ENCODE data around the gene SLC5A6. TPM values are rescaled to one million over a fixed set of nuclear protein-coding genes. Genes with fewer than 3 reads are reported as not detected.

SLC5A6 gene
- polyA plus RNA-seq, 1 donor (not counting 4 experiments of a cell fraction or from before 2014, with no cell fraction given), result 60.4 TPM

DNA sequence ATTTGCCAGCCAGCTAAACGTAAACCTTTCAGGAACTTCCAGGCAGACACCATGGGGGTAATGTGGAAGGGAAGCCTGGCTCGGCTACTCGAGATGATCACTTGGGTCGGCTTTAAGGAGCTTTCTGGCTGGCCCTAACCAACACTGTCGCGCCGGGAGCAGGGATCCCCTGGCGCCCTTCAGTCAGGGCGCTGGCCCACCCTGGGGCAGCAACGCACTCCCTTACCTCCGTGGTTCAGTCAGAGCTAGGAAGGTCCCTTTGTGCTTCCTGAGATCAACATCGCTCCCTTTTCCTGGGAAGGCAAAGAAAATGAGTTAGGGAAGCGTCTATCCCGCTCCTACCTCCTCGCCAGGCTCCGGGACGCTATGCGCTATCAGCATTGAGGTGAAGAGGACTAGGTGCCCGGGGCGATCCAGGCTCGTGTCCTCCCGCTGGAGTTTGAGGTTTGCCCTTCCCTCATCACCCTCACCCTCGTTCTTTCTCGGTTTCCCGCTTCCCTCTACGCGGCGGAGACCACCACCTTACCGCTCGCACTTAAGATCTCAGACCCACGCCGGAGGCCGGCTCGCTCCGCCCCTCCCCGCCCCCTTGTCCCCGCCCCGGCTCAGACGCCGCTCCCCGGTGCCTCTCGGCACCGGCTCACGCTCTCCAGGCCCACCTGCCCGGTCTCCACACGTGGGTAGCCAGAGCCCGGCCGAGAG is 676 bp downstream of the SLC5A6 start:
- Histone ChIP-seq H3K4me3 (ENCODE audit: control insufficient read depth in 2 of 3, extremely low read depth in 1 of 3, insufficient read depth in 2 of 3, low read depth in 1 of 3, low read length in 3 of 3) (peak overlapping the region; percentile 60 to 88 (median 63)), H3K27me3 (ENCODE audit: control insufficient read depth, extremely low read depth, insufficient read depth, low read length) (no peaks in the 10 kb centered on the region), H3K79me2 (ENCODE audit: control insufficient read depth, insufficient read depth, low read length) (peaks cover 7% of the 10 kb centered on the region), H3K4me1 (ENCODE audit: control insufficient read depth, extremely low read depth, insufficient read depth, low read length) (peaks cover 17% of the 10 kb centered on the region), H4K20me1 (ENCODE audit: control insufficient read depth, extremely low read depth, insufficient read depth, low read length) (no peaks in the 10 kb centered on the region), H2AFZ (ENCODE audit: control insufficient read depth, low read length) (peak overlapping the region; percentile 95), H3K27ac (ENCODE audit: control insufficient read depth, insufficient read depth, low read length) (peak overlapping the region; percentile 98), H3K9ac (ENCODE audit: control insufficient read depth, extremely low read depth, insufficient read depth, low read length) (peak overlapping the region; percentile 100), H3K9me3 (ENCODE audit: control insufficient read depth, low read depth, low read length) (no peaks in the 10 kb centered on the region), H3K4me2 (ENCODE audit: control insufficient read depth, extremely low read depth, insufficient read depth, low read depth, low read length) (peak overlapping the region; percentile 90), H3K36me3 (ENCODE audit: control insufficient read depth in 2 of 2, extremely low read depth in 1 of 2, insufficient read depth in 2 of 2, low read length in 2 of 2) (peaks cover 15 to 31% of the 10 kb centered on the region in 2 experiments), H3K9me1 (ENCODE audit: control insufficient read depth, extremely low read depth, insufficient read depth, low read length) (no peaks in the 10 kb centered on the region)
- no peak for FAIRE-seq
- no peak for TF ChIP-seq EZH2 (IDR thresholded peaks at IDR 0.05; ENCODE audit: low read length)
- TF ChIP-seq, protein P1, sequence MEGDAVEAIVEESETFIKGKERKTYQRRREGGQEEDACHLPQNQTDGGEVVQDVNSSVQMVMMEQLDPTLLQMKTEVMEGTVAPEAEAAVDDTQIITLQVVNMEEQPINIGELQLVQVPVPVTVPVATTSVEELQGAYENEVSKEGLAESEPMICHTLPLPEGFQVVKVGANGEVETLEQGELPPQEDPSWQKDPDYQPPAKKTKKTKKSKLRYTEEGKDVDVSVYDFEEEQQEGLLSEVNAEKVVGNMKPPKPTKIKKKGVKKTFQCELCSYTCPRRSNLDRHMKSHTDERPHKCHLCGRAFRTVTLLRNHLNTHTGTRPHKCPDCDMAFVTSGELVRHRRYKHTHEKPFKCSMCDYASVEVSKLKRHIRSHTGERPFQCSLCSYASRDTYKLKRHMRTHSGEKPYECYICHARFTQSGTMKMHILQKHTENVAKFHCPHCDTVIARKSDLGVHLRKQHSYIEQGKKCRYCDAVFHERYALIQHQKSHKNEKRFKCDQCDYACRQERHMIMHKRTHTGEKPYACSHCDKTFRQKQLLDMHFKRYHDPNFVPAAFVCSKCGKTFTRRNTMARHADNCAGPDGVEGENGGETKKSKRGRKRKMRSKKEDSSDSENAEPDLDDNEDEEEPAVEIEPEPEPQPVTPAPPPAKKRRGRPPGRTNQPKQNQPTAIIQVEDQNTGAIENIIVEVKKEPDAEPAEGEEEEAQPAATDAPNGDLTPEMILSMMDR (optimal IDR thresholded peaks at IDR 0.05 in 1 of 3, IDR thresholded peaks at IDR 0.05 in 1 of 3, conservative IDR thresholded peaks at IDR 0.05 in 1 of 3; ENCODE audit: extremely low read depth in 1 of 3, insufficient read depth in 2 of 3, low read length in 3 of 3), result no peak
- dilution Hi-C loops (cut with MboI; ENCODE audit: extremely low pct_ligation_motif_present, low sequenced_read_pairs), result no loop called here
- DNase-seq (ENCODE audit: low read depth, low spot score), result peak; percentile 41

DNA sequence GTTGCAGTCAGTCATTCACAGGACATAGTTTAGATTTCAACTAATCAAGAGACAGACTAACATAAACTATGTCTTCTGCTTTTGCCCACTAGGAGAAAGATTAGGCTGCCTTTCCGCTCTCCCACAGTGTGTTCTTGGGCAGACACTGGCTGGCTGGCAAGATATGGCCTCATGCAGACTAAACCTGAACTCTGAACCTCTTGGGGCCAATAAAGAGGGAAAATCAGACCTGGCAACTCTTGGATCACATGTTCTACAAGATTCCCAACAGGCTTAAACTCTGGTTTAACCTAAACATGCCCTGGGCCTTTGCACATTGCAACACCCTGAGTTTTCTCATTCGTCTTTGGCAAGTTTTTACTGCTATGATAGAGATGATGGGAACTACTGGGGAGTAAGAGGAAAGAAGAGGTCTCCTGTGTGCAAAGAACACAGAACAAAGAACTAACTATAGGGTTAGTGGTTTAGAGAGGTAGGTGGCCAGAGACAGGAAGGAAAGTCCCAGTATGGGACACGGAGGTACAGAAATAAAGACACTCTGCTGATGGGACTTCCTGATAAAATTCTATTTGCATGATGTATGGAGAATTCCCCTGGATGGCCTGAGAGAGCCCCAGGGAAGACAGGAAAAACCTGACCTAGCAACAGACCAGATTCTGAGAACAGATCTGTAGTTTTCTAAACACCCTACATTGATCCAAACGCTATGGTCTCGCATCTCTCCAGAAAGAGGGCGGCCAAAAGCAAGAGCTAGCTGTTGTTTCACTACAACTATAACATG is 2.3 kb downstream of the SLC5A6 start:
- H3K36me3 ChIP-seq (ENCODE audit: control insufficient read depth in 2 of 2, extremely low read depth in 1 of 2, insufficient read depth in 2 of 2, low read length in 2 of 2), result peaks cover 21 to 38% of the 10 kb centered on the region in 2 experiments
- dilution Hi-C loops (cut with MboI; ENCODE audit: extremely low pct_ligation_motif_present, low sequenced_read_pairs), result no loop called here
- H3K4me3 ChIP-seq (ENCODE audit: control insufficient read depth in 2 of 3, extremely low read depth in 1 of 3, insufficient read depth in 2 of 3, low read depth in 1 of 3, low read length in 3 of 3), result no peak overlapping the region
- no peak overlapping the region for H3K9ac ChIP-seq (ENCODE audit: control insufficient read depth, extremely low read depth, insufficient read depth, low read length)
- no peak for FAIRE-seq
- H3K9me1 ChIP-seq (ENCODE audit: control insufficient read depth, extremely low read depth, insufficient read depth, low read length), result no peaks in the 10 kb centered on the region
- H3K27me3 ChIP-seq (ENCODE audit: control insufficient read depth, extremely low read depth, insufficient read depth, low read length), result no peaks in the 10 kb centered on the region
- H3K27ac ChIP-seq (ENCODE audit: control insufficient read depth, insufficient read depth, low read length), result no peak overlapping the region
- no peaks in the 10 kb centered on the region for H3K9me3 ChIP-seq (ENCODE audit: control insufficient read depth, low read depth, low read length)
- TF ChIP-seq, protein P1 (optimal IDR thresholded peaks at IDR 0.05 in 1 of 3, IDR thresholded peaks at IDR 0.05 in 1 of 3, conservative IDR thresholded peaks at IDR 0.05 in 1 of 3; ENCODE audit: extremely low read depth in 1 of 3, insufficient read depth in 2 of 3, low read length in 3 of 3), result no peak
- no peak for TF ChIP-seq EZH2 (IDR thresholded peaks at IDR 0.05; ENCODE audit: low read length)
- H3K4me1 ChIP-seq (ENCODE audit: control insufficient read depth, extremely low read depth, insufficient read depth, low read length), result peaks cover 17% of the 10 kb centered on the region
- no peak overlapping the region for H2AFZ ChIP-seq (ENCODE audit: control insufficient read depth, low read length)
- DNase-seq (ENCODE audit: low read depth, low spot score), result no peak
- H4K20me1 ChIP-seq (ENCODE audit: control insufficient read depth, extremely low read depth, insufficient read depth, low read length), result no peaks in the 10 kb centered on the region
- peak overlapping the region; percentile 52 for H3K4me2 ChIP-seq (ENCODE audit: control insufficient read depth, extremely low read depth, insufficient read depth, low read depth, low read length)
- H3K79me2 ChIP-seq (ENCODE audit: control insufficient read depth, insufficient read depth, low read length), result peaks cover 7% of the 10 kb centered on the region

All from keratinocyte (primary cell).